Measurements from ENCODE around the gene PIM3.

The PIM3 gene

DNA sequence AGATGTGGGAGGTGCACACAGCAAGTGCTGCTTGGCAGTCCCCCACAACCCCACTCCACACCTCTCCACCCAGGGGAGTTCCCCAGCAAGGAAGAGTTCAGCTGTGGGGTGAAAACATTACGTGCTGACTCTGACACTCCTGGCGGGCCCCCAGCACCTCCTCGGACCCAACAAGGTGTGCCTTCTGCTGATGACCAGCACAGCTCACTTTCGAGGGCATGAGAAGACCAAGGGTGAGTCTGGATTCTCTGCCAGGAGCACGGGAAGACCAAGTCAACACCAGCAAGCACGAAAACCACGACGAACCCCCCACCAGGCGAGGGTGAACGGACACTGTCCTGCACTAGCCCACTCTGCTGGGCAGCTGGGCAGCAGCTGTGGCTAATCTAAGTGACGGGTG is 43.7 kb upstream of the PIM3 start:
- TF ChIP-seq, protein P1, sequence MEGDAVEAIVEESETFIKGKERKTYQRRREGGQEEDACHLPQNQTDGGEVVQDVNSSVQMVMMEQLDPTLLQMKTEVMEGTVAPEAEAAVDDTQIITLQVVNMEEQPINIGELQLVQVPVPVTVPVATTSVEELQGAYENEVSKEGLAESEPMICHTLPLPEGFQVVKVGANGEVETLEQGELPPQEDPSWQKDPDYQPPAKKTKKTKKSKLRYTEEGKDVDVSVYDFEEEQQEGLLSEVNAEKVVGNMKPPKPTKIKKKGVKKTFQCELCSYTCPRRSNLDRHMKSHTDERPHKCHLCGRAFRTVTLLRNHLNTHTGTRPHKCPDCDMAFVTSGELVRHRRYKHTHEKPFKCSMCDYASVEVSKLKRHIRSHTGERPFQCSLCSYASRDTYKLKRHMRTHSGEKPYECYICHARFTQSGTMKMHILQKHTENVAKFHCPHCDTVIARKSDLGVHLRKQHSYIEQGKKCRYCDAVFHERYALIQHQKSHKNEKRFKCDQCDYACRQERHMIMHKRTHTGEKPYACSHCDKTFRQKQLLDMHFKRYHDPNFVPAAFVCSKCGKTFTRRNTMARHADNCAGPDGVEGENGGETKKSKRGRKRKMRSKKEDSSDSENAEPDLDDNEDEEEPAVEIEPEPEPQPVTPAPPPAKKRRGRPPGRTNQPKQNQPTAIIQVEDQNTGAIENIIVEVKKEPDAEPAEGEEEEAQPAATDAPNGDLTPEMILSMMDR (IDR thresholded peaks at IDR 0.05; ENCODE audit: control extremely low read depth, extremely low read depth, low read depth, missing control alignments), result no peak
- ChIA-PET CTCF (interaction anchor here (0.9 to 2.9 kb wide), 4 partner anchors 9 to 114 kb away, joined by 3 to 8 read pairs (median 4); no protein-coding TSS in a partner anchor), POLR2A (no interaction called here)
- DNase-seq (ENCODE audit: extremely low spot score), result no peak

DNA sequence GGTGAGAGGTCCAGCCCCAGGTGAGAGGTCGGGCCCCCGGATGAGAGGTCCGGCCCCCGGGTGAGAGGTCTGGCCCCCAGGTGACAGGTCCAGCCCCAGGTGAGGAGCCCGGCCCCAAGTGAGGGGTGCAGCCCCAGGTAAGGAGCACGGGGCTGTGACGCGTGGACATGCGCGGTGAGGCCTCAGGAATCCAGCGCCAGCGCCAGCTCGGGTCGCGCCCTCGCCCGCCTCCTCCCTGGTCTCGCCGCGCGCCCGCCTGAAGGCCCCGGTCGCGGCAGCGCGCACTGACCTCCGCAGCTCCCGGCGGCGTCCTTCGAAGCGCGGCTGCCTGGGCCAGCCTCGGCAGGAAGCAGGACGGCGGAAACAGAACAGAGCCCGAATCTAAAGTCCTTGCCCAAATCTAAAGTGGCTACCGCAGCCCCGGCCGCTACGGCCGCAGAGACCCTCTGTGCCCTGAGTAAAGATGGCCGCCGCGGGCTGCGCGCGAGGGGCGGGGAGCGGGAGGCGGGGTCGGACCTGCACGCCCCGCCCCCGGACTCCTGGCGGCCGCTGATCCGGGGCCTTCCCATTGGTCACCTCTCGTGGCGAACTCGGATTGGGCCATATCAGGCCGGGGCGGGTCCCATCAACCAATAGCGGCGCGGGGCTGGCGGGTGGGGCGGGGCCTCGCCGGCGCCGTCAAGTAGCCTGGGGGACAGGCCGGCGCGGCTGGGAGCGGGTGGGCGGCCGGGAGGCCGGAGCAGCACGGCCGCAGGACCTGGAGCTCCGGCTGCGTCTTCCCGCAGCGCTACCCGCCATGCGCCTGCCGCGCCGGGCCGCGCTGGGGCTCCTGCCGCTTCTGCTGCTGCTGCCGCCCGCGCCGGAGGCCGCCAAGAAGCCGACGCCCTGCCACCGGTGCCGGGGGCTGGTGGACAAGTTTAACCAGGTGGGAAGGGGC is 42.3 kb upstream of the PIM3 start, which contains the start of the genes ALG12 and CRELD2:
Gene ALG12, minus strand, starts transcription at position 465 of the 937 bp plus-strand sequence. CDS start 4,673 bp downstream, outside the sequence.
Gene CRELD2, plus strand, starts transcription at position 661 of the 937 bp plus-strand sequence. Its CDS starts 136 bp downstream, at position 797.
- TF ChIP-seq, protein P1 (IDR thresholded peaks at IDR 0.05; ENCODE audit: control extremely low read depth, extremely low read depth, low read depth, missing control alignments), result no peak
- ChIA-PET POLR2A (interaction anchor here (0.5 kb wide), 1 partner anchor 239 kb away, joined by 4 read pairs; no protein-coding TSS in a partner anchor), CTCF (interaction anchor here (0.9 to 1.8 kb wide), 3 partner anchors 7 to 13 kb away, joined by 3 to 5 read pairs (median 3); no protein-coding TSS in a partner anchor)
- DNase-seq (ENCODE audit: extremely low spot score), result peak; percentile 99

DNA sequence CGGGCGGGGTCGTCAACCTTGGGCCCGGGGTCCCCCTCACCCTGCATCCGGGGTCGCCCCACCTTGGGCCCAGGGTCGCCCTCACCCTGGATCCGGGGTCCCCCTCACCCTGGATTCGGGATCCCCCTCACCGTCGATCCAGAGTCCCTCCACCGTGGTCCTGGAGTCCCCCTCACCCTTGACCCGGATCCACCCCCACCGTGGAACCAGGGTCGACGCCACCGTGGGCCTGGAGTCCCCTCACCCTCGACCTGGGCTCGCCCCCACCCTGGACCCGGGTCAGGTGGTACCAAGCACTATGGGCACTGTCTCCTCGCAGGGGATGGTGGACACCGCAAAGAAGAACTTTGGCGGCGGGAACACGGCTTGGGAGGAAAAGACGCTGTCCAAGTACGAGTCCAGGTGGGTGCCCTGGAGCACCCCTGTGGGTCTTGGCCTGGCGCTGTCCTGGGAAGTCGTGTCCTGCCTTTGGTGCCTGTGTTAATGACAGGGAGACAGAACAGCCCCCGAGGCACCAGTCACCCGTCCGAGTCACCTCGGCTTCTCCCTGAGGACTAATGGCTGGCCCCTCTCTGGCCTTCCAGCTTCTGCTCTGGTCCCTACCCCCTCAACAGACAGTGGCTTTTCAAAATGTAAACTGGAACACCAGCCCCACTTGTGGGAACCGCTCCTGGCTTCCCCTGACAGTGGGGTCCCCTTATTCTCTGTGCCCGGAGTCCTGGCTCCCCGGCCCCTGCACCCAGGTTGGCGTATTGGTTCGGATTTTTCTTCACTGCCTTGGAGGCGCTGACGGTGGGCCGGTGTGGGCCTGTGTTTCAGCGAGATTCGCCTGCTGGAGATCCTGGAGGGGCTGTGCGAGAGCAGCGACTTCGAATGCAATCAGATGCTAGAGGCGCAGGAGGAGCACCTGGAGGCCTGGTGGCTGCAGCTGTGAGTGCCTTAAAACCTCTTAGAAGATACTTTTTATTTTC is 41.4 kb upstream of the PIM3 start:
- TF ChIP-seq, protein P1 (IDR thresholded peaks at IDR 0.05; ENCODE audit: control extremely low read depth, extremely low read depth, low read depth, missing control alignments), result no peak
- CTCF ChIA-PET, result interaction anchor here (1.0 to 1.8 kb wide), 2 partner anchors 12 to 14 kb away, joined by 3 to 5 read pairs; no protein-coding TSS in a partner anchor
- POLR2A ChIA-PET, result no interaction called here
- DNase-seq (ENCODE audit: extremely low spot score), result no peak

DNA sequence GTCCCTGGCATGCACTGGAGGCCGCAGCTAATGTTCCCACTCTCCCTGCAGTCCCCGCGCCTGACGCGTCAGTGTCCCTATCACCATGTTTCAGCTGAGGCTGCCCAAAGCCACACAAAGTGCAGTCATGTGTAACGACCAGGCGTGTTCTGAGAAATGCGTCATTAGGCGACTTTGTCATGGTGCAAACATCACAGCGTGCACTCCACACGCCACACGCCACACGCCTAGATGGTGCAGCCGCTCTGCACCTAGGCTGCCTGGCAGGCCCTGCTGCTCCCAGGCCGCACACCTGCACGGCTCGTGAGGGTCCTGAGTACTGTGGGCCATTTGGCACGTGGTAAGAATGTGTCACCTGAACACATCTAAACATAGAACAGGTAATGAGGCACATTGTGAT is 39.7 kb upstream of the PIM3 start:
- POLR2A ChIA-PET, result no interaction called here
- no peak for DNase-seq (ENCODE audit: extremely low spot score)
- TF ChIP-seq, protein P1 (IDR thresholded peaks at IDR 0.05; ENCODE audit: control extremely low read depth, extremely low read depth, low read depth, missing control alignments), result no peak
- CTCF ChIA-PET, result no interaction called here

DNA sequence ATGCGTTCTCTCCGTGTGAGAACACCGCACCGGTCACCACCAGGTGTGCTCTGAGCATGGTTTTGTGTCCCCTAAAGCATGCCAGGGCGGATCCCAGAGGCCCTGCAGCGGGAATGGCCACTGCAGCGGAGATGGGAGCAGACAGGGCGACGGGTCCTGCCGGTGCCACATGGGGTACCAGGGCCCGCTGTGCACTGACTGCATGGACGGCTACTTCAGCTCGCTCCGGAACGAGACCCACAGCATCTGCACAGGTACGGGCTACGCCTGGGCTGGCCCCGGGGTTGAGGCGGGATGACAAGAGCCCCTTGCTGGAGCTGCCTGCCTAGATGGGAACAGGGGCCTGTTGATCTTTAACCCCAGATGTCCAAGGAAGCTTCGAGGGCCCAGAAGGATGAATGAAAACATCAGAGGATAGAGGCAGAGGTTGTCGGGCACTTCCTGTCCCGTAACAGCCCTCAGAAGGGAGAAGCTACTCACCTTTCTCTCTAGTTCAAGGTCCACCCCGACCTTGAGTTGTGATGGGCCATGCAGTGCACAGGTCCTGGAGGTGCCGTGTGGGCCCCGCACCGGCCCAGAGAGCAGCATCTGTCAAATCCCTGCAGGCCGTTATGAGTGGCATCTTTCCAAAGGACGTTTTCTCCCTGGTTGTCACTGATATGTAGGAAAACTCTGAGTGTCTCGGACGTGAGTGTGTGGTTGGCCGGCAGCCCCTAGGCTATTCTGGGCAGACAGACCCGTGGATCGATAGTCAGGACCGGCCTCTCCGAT is 38.9 kb upstream of the PIM3 start:
- ChIA-PET POLR2A (no interaction called here), CTCF (interaction anchor here (0.8 to 1.3 kb wide), 2 partner anchors 9 to 31 kb away, joined by 3 read pairs; no protein-coding TSS in a partner anchor)
- TF ChIP-seq, protein P1 (IDR thresholded peaks at IDR 0.05; ENCODE audit: control extremely low read depth, extremely low read depth, low read depth, missing control alignments), result no peak
- no peak for DNase-seq (ENCODE audit: extremely low spot score)
